ENCODE measurements around the gene IL17REL. TPM values are rescaled to one million over a fixed set of nuclear protein-coding genes. Genes with fewer than 3 reads are reported as not detected.

The IL17REL gene
- total and polyA plus RNA-seq, 3 experiments from 2014 or later = 0.20 to 0.29 TPM; not detected in 1

DNA sequence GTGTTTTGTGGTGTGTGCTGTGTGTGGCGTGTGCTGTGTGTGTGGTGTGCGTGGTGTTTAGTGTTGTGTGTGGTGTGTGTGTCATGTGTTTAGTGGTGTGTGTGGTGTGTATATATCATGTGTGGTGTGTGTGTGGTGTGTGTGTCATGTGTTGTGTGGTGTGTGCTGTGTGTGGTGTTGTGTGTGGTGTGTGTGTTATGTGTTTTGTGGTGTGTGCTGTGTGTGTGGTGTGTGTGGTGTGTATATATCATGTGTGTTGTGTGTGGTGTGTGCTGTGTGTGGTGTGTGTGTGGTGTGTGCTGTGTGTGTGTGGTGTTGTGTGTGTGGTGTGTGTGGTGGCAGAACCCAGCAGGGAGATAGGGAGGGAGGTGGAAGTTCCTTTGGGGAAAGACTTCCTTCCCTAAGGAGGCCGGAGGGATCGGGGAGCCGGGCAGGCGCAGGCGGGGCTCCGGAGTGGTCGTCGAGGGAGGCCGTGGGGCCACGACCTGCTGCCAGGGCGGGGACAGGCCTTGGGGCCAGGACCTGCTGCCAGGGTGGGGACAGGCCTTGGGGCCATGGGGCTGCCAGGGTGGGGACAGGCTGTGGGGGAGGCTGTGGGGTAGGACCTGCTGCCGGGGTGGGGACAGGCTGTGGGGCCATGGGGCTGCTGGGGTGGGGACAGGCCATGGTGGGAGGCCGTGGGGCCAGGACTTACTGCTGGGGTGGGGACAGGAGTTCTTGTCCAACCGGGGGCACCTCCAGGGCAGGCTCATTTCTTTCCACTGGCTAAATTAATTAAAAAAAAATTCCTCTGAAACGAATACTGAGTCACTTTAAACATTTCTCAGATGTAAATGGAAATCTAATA is 36.8 kb downstream of the IL17REL start:
- POLR2A ChIA-PET = no interaction called here
- no peaks in the 10 kb centered on the region for H3K36me3 ChIP-seq (ENCODE audit: insufficient read depth, low read length)
- peak overlapping the region in 4 of 7 donors; percentile 1 to 48 (median 27) for H3K4me3 Mint-ChIP-seq
- H3K27ac ChIP-seq (ENCODE audit: low read depth, low read length) = no peak overlapping the region
- peaks cover 6 to 8% (median 8%) of the 10 kb centered on the region in 5 donors for H3K9me3 Mint-ChIP-seq
- peak in 1 of 5 donors; percentile 51 for DNase-seq
- H3K4me3 ChIP-seq (ENCODE audit: low read length) = no peak overlapping the region
- peaks cover 2 to 9% (median 4%) of the 10 kb centered on the region in 3 donors for H3K36me3 Mint-ChIP-seq
- peaks cover 19% of the 10 kb centered on the region for H3K4me1 ChIP-seq (ENCODE audit: insufficient read depth, low read length)
- CTCF ChIA-PET = interaction anchor here (1.7 kb wide), 1 partner anchor 17 kb away, joined by 5 read pairs; no protein-coding TSS in a partner anchor
- peaks cover 18 to 22% (median 22%) of the 10 kb centered on the region in 3 donors for H3K4me1 Mint-ChIP-seq
- H3K27me3 ChIP-seq (ENCODE audit: insufficient read depth, low read length, poor library complexity, severe bottlenecking) = no peaks in the 10 kb centered on the region
- peaks cover 2 to 7% of the 10 kb centered on the region in 2 donors for H3K27me3 Mint-ChIP-seq
- H3K9me3 ChIP-seq (ENCODE audit: low read length) = peaks cover 5% of the 10 kb centered on the region
- H3K27ac Mint-ChIP-seq = peak overlapping the region in 7 of 8 donors; percentile 57 to 93 (median 81)

GRCh38 chr22:49973018-49973961 is 39.3 kb downstream of the IL17REL start:
- Mint-ChIP-seq H3K27me3 (peaks cover 0 to 4% of the 10 kb centered on the region in 2 donors), H3K9me3 (peaks cover 0 to 2% (median 0%) of the 10 kb centered on the region in 5 donors), H3K27ac (no peak overlapping the region), H3K4me3 (no peak overlapping the region), H3K36me3 (peaks cover 0 to 2% (median 0%) of the 10 kb centered on the region in 3 donors), H3K4me1 (peaks cover 23 to 35% (median 23%) of the 10 kb centered on the region in 3 donors)
- H3K4me3 ChIP-seq (ENCODE audit: low read length) = no peak overlapping the region
- ChIA-PET POLR2A (no interaction called here), CTCF (no interaction called here)
- no peaks in the 10 kb centered on the region for H3K27me3 ChIP-seq (ENCODE audit: insufficient read depth, low read length, poor library complexity, severe bottlenecking)
- H3K27ac ChIP-seq (ENCODE audit: low read depth, low read length) = no peak overlapping the region
- no peaks in the 10 kb centered on the region for H3K36me3 ChIP-seq (ENCODE audit: insufficient read depth, low read length)
- DNase-seq = no peak
- peaks cover 31% of the 10 kb centered on the region for H3K4me1 ChIP-seq (ENCODE audit: insufficient read depth, low read length)
- H3K9me3 ChIP-seq (ENCODE audit: low read length) = no peaks in the 10 kb centered on the region

- H3K4me3 Mint-ChIP-seq = no peak overlapping the region
- H3K4me1 ChIP-seq (ENCODE audit: insufficient read depth, low read length) = peaks cover 32% of the 10 kb centered on the region
- CTCF ChIA-PET = interaction anchor here (0.7 kb wide), 1 partner anchor 39 kb away, joined by 3 read pairs; no protein-coding TSS in a partner anchor
- H3K9me3 Mint-ChIP-seq = peaks cover 0 to 2% (median 0%) of the 10 kb centered on the region in 5 donors
- no peaks in the 10 kb centered on the region for H3K27me3 ChIP-seq (ENCODE audit: insufficient read depth, low read length, poor library complexity, severe bottlenecking)
- peaks cover 23 to 37% (median 25%) of the 10 kb centered on the region in 3 donors for H3K4me1 Mint-ChIP-seq
- peaks cover 0 to 2% (median 0%) of the 10 kb centered on the region in 3 donors for H3K36me3 Mint-ChIP-seq
- no peaks in the 10 kb centered on the region for H3K9me3 ChIP-seq (ENCODE audit: low read length)
- POLR2A ChIA-PET = interaction anchor here (0.6 to 3.0 kb wide), 2 partner anchors 11 to 22 kb away, joined by 5 to 30 read pairs; partner anchors contain the start of gene PIM3
- H3K4me3 ChIP-seq (ENCODE audit: low read length) = no peak overlapping the region
- H3K27ac Mint-ChIP-seq = no peak overlapping the region
- DNase-seq = peak in 1 of 5 donors; percentile 49
- no peaks in the 10 kb centered on the region for H3K36me3 ChIP-seq (ENCODE audit: insufficient read depth, low read length)
- no peak overlapping the region for H3K27ac ChIP-seq (ENCODE audit: low read depth, low read length)
- H3K27me3 Mint-ChIP-seq = peaks cover 0 to 4% of the 10 kb centered on the region in 2 donors
These were observed 40.2 kb downstream of the IL17REL start for GRCh38 chr22:49972163-49973017.

GRCh38 chr22:49971232-49972162 is 41.1 kb downstream of the IL17REL start:
- Histone ChIP-seq H3K9me3 (ENCODE audit: low read length) (no peaks in the 10 kb centered on the region), H3K27ac (ENCODE audit: low read depth, low read length) (peak overlapping the region; percentile 47), H3K36me3 (ENCODE audit: insufficient read depth, low read length) (no peaks in the 10 kb centered on the region), H3K4me1 (ENCODE audit: insufficient read depth, low read length) (peaks cover 33% of the 10 kb centered on the region), H3K4me3 (ENCODE audit: low read length) (peak overlapping the region; percentile 63), H3K27me3 (ENCODE audit: insufficient read depth, low read length, poor library complexity, severe bottlenecking) (no peaks in the 10 kb centered on the region)
- H3K9me3 Mint-ChIP-seq = peaks cover 0 to 2% (median 0%) of the 10 kb centered on the region in 5 donors
- H3K4me1 Mint-ChIP-seq = peaks cover 18 to 36% (median 20%) of the 10 kb centered on the region in 3 donors
- POLR2A ChIA-PET = interaction anchor here (0.6 to 3.0 kb wide), 3 partner anchors 10 to 35 kb away, joined by 3 to 30 read pairs (median 5); partner anchors contain the start of gene PIM3
- peaks cover 0 to 4% of the 10 kb centered on the region in 2 donors for H3K27me3 Mint-ChIP-seq
- H3K36me3 Mint-ChIP-seq = peaks cover 0 to 2% (median 0%) of the 10 kb centered on the region in 3 donors
- DNase-seq = peak in 1 of 5 donors; percentile 60
- H3K27ac Mint-ChIP-seq = peak overlapping the region; percentile 18 to 100 (median 98)
- CTCF ChIA-PET = interaction anchor here (0.7 to 1.6 kb wide), 4 partner anchors 9 to 38 kb away, joined by 3 to 5 read pairs (median 3); partner anchors contain the start of gene PIM3
- peak overlapping the region; percentile 80 to 91 (median 84) for H3K4me3 Mint-ChIP-seq

- H3K36me3 Mint-ChIP-seq = peaks cover 0 to 2% (median 0%) of the 10 kb centered on the region in 3 donors
- peak overlapping the region; percentile 93 to 100 (median 98) for H3K27ac Mint-ChIP-seq
- ChIA-PET CTCF (interaction anchor here (0.7 to 1.6 kb wide), 4 partner anchors 9 to 60 kb away, joined by 3 to 5 read pairs (median 4); partner anchors contain the start of gene PIM3), POLR2A (interaction anchor here (1.1 to 3.0 kb wide), 2 partner anchors 9 to 35 kb away, joined by 3 to 30 read pairs; partner anchors contain the start of gene PIM3)
- peaks cover 0 to 2% (median 0%) of the 10 kb centered on the region in 5 donors for H3K9me3 Mint-ChIP-seq
- peak; percentile 85 to 98 (median 93) for DNase-seq
- H3K27me3 Mint-ChIP-seq = peaks cover 0 to 4% of the 10 kb centered on the region in 2 donors
- Histone ChIP-seq H3K4me1 (ENCODE audit: insufficient read depth, low read length) (peaks cover 25% of the 10 kb centered on the region), H3K9me3 (ENCODE audit: low read length) (no peaks in the 10 kb centered on the region), H3K4me3 (ENCODE audit: low read length) (peak overlapping the region; percentile 63), H3K27ac (ENCODE audit: low read depth, low read length) (peak overlapping the region; percentile 60), H3K36me3 (ENCODE audit: insufficient read depth, low read length) (no peaks in the 10 kb centered on the region), H3K27me3 (ENCODE audit: insufficient read depth, low read length, poor library complexity, severe bottlenecking) (no peaks in the 10 kb centered on the region)
- peak overlapping the region; percentile 80 to 91 (median 84) for H3K4me3 Mint-ChIP-seq
- H3K4me1 Mint-ChIP-seq = peaks cover 11 to 35% (median 17%) of the 10 kb centered on the region in 3 donors
These were observed 41.9 kb downstream of the IL17REL start for GRCh38 chr22:49970528-49971231.
